GM19240 (cell line): ENCODE results near the gene CCDC158.
"Not testable (repeated sequence)": the region's sequence is repeated elsewhere in the genome, so short reads cannot be mapped to it uniquely, and the experiment has no call there.

Experiments
- DNase-seq: peaks from one replicate; pipeline ENCODE4 v3.0.0; 2011; ENCODE audit warnings: low spot score; ENCODE audit not compliant: insufficient read length

The CCDC158 gene

GRCh38 chr4:76430519-76431388 is 9.8 kb upstream of the CCDC158 start:
- no peak for DNase-seq

- no peak for DNase-seq
Observed at GRCh38 chr4:76429636-76430035, 8.7 kb upstream of the CCDC158 start.

DNA sequence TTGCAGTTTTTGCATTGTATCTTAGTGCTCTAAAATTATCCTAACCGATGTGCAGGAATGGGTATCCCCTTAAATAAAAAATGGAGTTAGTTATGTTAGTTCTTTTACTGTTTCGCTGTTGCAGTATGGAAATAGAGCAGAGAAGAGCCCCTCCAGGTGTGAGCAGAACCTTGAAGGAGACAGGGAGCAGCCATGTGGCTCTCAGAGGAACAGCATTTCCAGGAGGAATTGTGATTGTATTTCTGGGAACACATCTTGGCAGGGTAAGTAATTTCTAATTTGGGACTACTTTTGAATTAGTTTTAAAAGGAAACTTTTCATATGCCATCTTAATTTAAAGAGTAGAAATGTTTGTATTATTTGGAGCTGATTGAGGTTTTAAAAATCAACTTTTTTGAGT is 5.3 kb upstream of the CCDC158 start:
- no peak for DNase-seq

GRCh38 chr4:76423159-76423558 is 2.2 kb upstream of the CCDC158 start:
- not testable (repeated sequence) for DNase-seq

- no peak for DNase-seq
Observed at GRCh38 chr4:76420188-76420761, 666 bp downstream of the CCDC158 start.

- DNase-seq, result no peak
Observed at GRCh38 chr4:76410636-76411035, 10.3 kb downstream of the CCDC158 start.

DNA sequence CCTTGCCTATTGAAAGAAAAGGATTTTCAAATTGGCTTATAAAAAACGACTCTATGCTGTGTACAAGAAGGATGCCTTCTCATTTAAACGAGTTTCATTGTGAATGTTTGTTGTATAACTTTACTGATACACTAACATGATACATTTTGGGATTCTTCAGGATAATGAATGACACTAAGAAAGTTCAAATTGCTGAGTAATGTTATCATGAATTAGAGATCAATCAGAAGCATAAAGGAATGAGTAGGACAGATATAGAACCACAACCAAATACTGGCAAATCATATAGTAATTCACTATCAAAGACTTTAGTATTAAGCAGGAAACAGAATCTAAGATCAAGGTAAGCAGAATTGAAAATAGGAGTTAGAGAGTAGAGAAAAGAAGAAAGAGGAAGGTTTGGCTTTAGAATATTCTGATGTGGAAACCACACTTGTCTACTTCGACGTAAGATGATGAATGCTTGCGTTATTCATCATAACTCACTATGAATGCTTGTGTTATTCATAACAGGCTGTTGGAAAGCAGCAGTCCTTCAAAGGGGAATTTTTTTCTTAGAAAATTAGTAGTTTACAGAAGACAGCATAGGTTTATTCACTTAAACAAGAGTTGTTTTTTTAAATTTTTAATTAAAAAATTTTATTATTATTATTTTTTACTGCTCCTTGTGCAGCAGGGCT is 13.4 kb downstream of the CCDC158 start:
- no peak for DNase-seq

DNA sequence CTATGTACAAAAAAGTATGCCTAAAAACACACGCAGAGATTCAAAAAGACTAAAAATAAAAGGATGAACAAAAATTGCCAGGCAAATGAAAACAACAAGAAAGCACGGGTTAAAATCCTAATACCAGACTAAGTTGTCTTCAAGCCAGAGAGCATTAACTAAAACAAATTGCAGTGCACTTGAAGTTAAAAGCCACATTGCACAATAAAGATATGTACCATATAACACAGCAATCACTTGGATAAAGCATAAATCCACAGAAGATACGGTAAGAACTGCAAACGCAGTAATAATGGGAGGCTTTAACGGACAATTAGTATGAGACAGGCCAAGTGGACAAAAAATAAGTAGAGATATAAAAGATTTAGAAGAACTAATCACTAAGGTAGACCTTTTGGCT is 14.9 kb downstream of the CCDC158 start:
- DNase-seq, result no peak

DNA sequence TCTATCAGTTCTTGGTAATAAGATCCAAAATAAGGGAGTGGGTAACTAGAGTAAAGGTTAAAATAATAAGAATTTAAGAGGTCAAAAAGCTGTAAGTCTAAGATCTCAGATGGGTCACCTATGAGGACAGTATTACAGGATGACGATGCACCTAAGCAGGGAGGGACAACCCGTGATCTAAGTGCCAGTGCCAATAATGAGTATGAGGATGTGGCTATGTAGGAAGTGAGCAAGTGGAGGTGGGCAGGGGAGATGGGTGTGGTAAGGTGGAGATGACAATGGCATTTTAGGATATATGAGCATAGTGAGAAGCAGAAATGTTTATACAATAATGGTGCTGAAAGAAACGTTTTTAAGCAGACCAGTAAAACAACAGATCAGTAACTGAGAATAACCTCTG is 19.3 kb downstream of the CCDC158 start:
- no peak for DNase-seq

DNA sequence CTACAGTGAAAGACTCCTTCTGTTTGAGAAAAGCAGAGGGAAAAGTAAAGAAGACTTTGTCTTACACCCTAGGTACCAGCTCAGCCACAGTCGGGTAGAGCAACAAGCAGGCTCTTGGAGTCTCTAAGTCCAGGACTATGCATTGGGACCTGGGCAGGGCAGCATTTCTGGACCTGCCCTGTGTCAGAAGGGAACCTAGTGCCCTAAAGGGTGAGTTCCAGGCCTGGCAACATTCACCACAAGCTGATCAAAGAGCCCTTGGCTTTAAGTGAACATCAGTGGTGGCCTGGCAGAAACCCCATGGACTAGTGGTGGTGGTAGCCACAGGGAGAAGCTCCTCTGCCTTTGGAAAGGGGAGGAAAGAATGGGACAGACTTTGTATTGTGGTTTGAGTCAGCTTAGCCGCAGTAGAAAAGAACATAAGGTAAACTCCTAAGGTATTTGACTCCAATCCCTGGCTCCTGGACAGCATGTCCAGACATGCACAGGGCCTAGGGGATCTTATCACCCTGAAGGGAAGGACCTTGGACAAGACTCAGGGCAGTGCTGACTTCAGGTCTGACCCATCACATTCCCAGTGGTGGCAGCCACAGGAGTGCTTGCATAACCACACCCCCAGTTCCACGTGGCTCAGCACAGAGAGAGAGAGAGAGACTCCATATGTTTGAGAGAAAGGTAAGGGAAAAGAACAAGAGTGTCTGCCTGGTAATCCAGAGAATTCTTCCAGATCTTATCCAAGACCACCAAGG is 32.6 kb downstream of the CCDC158 start:
- DNase-seq, result no peak

DNA sequence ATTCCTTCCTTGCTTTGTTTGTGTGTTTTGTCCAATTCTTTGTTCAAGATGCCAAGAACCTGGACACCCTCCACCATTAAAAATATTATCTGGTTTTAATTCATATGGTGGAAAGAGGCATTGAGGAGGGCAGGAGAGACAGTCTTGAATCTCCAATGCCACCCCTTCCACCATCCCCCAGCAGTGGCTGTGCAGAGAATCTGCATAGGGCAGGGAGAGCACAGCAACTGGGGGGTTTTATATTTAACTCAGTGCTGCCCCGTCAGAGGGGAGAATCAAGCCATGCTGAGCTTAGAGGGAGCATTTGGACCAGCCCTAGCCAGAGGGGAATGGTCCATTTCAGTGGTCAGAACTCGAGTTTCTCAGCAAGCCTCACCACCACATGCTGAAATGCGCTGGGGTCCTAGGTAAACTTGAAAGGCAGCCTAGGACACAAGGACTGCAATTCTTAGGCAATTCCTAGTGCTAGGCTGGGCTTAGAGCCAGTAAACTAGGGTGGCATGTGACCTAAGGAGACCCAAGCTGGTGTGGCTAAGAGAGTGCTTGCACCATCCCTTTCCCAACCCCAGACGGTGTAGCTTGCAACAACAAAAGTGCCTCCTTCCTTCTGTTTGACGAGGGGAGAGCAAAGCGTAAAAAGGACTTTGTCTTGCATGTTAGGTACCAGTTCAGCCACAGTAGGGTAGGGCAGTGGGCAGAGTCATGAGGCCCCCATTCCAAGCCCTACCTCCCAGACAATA is 34.2 kb downstream of the CCDC158 start:
- no peak for DNase-seq

DNA sequence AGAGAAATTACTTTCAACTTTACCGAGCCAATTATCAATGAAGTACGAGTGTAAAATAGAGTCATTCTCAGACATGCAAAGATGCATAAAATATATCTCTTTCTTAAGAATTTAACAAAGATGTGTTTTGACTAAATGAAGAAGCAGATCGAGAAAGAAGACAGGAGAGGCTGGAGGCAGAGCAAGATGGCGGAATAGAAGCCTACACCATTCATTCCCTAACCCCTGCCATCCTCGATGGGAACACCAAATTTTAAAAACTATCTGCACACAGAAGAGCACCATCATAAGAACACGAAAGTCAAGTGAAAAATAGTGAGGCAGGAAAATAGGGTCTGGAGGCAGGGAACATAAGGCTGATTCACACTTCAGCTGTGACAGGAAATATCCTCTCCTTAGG is 35.0 kb downstream of the CCDC158 start:
- no peak for DNase-seq

GRCh38 chr4:76384052-76384451 is 36.9 kb downstream of the CCDC158 start:
- DNase-seq, result no peak

DNA sequence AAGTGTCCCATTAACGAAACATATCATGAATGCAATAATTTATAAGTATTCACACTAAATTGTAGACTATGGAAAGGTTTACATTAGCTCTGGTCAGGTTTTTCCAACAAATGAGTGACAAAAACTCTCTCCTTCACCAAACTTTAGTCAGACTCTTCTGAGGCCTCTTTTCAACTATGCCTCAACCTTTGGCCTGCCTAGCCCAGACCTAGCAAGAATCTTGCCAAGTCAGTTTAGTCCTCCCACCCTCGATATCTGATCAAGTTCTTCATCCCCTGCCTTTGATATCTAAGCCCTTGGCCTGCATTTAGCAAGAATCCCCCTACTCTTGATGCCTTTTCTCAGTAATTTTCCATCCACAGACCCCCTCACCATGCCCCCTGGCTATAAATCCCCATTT is 37.9 kb downstream of the CCDC158 start:
- DNase-seq, result no peak

DNA sequence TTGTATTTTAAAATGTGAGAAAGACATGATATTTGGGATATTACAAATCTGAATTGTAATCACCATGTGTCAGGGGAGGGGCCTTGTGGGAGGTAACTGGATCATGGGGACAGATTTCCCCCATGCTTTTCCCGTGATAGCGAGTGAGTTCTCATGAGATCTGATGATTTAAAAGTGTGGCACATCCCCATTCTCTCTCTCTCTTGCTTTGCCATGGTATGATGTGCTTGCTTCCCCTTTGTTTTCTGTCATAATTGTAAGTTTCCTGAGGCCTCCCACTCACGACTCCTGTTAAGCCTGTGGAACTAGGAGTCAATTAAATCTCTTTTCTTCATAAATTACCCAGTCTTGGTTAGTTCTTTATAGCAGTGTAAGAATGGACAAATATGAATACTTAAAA is 39.0 kb downstream of the CCDC158 start:
- DNase-seq, result no peak

DNA sequence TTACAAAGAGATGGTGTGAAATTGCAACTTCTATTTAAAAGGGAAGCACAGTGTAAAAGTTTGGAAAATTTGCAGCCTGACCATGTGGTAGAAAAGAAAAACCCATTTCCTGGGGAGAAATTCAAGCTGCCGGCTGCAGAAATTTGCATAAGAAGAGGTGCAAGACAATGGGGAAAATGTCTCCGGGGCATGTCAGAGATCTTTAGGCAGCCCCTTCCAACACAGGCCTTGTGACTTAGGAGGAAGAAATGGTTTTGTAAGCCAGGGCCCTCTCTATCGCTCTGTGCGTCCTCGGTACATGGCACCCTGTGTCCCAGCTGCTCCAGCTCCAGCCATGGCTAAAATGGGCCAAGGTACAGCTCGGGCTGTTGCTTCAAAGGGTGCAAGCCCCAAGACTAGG is 40.4 kb downstream of the CCDC158 start:
- no peak for DNase-seq

DNA sequence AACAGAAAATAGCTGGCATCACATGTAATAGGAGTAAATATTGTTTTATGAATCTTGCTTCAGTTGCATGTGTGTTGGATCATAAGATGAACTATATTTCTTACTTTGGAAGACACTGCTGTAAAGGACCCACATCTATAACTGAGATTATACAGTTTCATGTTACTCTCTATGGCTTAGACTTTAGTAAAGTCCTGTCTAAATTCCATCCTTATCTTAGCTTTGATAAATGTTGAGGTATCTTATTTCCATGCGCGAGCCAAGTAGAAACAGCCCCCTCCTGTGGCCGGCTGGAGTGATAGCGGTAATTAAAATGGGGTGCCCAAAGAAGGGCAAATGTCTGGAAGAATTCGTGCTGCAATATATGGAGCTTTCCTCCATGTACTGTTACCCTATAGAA is 43.0 kb downstream of the CCDC158 start:
- no peak for DNase-seq

GRCh38 chr4:76377481-76377901 is 43.5 kb downstream of the CCDC158 start:
- no peak for DNase-seq

DNA sequence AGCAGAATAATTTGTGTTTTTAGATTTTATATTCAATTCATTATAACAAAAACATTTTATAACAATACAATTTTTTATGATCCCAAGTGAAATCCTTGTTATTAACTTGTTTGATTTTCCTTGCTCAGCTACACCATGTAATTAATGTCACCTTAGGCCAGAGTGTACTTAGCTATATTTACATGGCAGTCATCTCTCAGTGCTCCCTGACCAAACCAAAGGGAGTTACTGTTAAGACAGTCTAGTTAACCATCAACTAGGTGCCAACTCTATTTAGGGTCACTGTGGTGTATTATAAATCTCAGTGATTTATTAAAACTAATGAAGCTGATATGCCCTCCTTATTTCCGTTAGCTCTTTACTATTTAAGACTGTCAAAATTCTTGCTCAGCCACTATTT is 44.4 kb downstream of the CCDC158 start:
- no peak for DNase-seq

DNA sequence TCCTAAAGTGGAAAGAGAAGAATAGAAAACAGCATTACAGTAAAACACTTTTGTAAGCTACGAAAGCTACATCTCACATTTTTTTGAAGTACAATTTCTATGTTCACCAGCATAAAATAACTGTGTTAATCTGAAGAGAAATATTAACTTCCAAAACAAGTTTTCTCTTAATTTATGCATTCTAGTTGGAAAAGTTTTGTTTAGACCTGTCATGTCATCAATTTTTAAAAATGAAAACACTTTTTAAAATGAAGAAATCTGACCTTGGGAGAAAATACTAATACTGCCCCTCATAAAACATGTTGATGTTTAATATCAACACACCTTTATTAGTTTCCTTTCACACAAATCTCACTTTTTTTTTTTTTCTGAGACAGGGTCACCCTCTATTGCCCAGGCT is 45.2 kb downstream of the CCDC158 start:
- no peak for DNase-seq

DNA sequence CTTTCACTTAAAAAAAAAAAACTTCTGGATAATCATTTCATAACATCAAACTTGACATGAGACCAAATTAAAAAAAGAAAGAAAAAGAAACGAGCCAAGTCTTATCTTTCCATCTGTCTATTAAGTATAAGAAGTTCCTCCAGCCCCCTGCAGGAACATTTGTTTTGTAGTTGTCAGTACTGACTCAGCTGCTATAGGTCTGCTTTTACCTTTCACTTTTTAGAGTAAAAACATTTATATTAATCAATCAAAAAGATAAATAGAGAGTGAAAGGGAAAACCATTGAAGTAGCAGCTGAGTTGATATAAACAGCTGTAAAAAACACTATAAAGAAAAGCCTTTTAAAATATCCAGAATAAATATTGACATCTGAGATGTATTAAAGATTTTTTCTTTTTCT is 46.1 kb downstream of the CCDC158 start:
- DNase-seq, result no peak
